ENCODE data around the gene ATP6V1F.

ATP6V1F gene

GRCh38 chr7:128867842-128868623 lies 5.4 kb downstream of the ATP6V1F start:
- DNase-seq (ENCODE audit: low spot score): no peak

GRCh38 chr7:128868624-128869137 lies 6.0 kb downstream of the ATP6V1F start:
- no peak for DNase-seq (ENCODE audit: low spot score)

GRCh38 chr7:128869138-128869943 lies 6.7 kb downstream of the ATP6V1F start:
- DNase-seq (ENCODE audit: low spot score): peak; percentile 78

GRCh38 chr7:128869944-128870285 lies 7.3 kb downstream of the ATP6V1F start:
- no peak for DNase-seq (ENCODE audit: low spot score)

GRCh38 chr7:128871050-128871449 lies 8.4 kb downstream of the ATP6V1F start:
- no peak for DNase-seq (ENCODE audit: low spot score)

- DNase-seq (ENCODE audit: low spot score): no peak
Measured at GRCh38 chr7:128872394-128872824, 9.8 kb downstream of the ATP6V1F start.

- no peak for DNase-seq (ENCODE audit: low spot score)
Measured at GRCh38 chr7:128873234-128873633, 10.6 kb downstream of the ATP6V1F start.

- DNase-seq (ENCODE audit: low spot score): no peak
Measured at GRCh38 chr7:128874140-128875031, 11.7 kb downstream of the ATP6V1F start.

- DNase-seq (ENCODE audit: low spot score): no peak
Measured at GRCh38 chr7:128875523-128875948, 12.9 kb downstream of the ATP6V1F start.

- DNase-seq (ENCODE audit: low spot score): no peak
Measured at GRCh38 chr7:128876127-128876526, 13.5 kb downstream of the ATP6V1F start.

- no peak for DNase-seq (ENCODE audit: low spot score)
Measured at GRCh38 chr7:128876586-128876977, 13.9 kb downstream of the ATP6V1F start.

GRCh38 chr7:128876978-128877755 lies 14.5 kb downstream of the ATP6V1F start:
- DNase-seq (ENCODE audit: low spot score): no peak

GRCh38 chr7:128877756-128878120 lies 15.1 kb downstream of the ATP6V1F start:
- no peak for DNase-seq (ENCODE audit: low spot score)

GRCh38 chr7:128878226-128879105 lies 15.8 kb downstream of the ATP6V1F start:
- DNase-seq (ENCODE audit: low spot score): no peak

GRCh38 chr7:128879461-128879938 lies 16.8 kb downstream of the ATP6V1F start:
- no peak for DNase-seq (ENCODE audit: low spot score)

GRCh38 chr7:128879939-128880746 lies 17.5 kb downstream of the ATP6V1F start:
- peak; percentile 93 for DNase-seq (ENCODE audit: low spot score)

GRCh38 chr7:128880791-128881457 lies 18.3 kb downstream of the ATP6V1F start:
- no peak for DNase-seq (ENCODE audit: low spot score)

- DNase-seq (ENCODE audit: low spot score): no peak
Measured at GRCh38 chr7:128881458-128882125, 18.9 kb downstream of the ATP6V1F start.

All from GM03348 (cell line).